Measurements from ENCODE around the gene TMEM132A. TPM values are rescaled to one million over a fixed set of nuclear protein-coding genes. Genes with fewer than 3 reads are reported as not detected.

Gene TMEM132A
- total RNA-seq, 1 donor, result 3.7 TPM

DNA sequence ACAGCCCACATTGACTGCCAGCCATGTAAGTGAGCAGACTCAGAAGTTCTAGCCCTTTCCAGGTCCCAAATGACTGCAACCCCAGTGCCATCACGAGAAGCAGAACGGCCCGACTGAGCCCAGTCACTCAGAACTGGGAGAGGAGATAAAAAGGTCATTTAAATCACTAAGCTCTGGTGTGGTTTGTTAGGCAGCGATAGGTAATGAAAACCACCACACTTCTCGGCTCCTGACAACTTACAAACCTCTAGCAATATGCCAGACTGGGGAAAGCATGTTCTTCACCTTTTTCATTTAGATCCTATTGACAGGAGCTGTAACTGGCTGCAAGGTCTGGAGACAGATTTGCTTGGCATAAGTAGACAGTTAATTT, 21.0 kb downstream of the TMEM132A start:
- no peak overlapping the region for H3K4me3 ChIP-seq (ENCODE audit: low read depth, low read length)
- DNase-seq (ENCODE audit: low read depth), result no peak
- TF ChIP-seq, protein P1, sequence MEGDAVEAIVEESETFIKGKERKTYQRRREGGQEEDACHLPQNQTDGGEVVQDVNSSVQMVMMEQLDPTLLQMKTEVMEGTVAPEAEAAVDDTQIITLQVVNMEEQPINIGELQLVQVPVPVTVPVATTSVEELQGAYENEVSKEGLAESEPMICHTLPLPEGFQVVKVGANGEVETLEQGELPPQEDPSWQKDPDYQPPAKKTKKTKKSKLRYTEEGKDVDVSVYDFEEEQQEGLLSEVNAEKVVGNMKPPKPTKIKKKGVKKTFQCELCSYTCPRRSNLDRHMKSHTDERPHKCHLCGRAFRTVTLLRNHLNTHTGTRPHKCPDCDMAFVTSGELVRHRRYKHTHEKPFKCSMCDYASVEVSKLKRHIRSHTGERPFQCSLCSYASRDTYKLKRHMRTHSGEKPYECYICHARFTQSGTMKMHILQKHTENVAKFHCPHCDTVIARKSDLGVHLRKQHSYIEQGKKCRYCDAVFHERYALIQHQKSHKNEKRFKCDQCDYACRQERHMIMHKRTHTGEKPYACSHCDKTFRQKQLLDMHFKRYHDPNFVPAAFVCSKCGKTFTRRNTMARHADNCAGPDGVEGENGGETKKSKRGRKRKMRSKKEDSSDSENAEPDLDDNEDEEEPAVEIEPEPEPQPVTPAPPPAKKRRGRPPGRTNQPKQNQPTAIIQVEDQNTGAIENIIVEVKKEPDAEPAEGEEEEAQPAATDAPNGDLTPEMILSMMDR (IDR thresholded peaks at IDR 0.05; ENCODE audit: insufficient read depth, low read length), result no peak

DNA sequence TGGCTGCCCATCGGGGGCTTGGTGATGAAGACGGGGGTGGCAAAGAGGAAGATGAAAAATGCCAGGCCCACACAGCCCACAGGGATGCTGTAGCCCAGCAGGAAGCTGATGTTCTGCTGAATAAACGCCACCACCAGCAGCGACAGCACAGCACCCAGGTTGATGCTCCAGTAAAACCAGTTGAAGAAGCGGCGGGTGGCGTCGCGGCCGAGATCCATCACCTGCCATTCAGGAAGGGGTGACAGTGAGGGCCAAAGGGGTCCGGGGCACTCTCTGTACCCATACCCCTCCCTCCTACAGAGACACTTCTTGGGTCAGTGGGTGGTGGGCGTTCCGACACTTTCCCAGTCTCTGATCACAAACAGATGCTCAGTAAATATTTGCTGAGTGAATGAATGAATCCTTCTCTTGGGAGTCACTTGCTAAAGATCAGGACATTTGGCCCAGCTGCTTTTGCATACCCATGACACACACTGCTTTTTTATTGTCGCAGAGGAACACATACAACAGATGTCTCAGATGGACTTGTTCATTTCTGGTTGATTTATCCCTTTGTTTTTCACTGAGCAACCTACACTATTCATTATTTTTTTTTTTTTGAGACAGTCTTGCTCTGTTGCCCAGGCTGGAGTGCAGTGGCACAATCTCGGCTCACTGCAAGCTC, 22.5 kb downstream of the TMEM132A start:
- TF ChIP-seq, protein P1 (IDR thresholded peaks at IDR 0.05; ENCODE audit: insufficient read depth, low read length), result no peak
- no peak overlapping the region for H3K4me3 ChIP-seq (ENCODE audit: low read depth, low read length)
- no peak for DNase-seq (ENCODE audit: low read depth)

DNA sequence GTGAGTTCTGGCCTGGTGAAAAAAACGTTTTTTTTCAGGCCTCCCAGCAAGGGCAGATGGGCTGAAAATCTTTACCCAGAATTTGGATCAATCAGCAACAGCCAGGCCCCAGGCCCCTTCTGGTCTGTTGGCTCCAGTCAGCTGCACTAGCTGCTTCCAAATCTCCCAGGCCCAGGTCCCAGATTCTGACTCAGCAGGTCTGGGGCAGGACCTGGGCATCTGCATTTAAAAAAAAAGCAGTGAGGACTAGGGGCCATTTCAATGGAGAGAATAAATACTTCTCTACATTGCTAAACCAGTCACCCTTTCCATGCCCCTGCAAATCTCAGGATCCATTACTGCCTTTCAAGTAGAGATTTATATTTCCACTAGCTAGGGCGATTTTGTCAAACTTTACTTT, 23.4 kb downstream of the TMEM132A start:
- TF ChIP-seq, protein P1 (IDR thresholded peaks at IDR 0.05; ENCODE audit: insufficient read depth, low read length), result no peak
- H3K4me3 ChIP-seq (ENCODE audit: low read depth, low read length), result no peak overlapping the region
- DNase-seq (ENCODE audit: low read depth), result peak; percentile 56

DNA sequence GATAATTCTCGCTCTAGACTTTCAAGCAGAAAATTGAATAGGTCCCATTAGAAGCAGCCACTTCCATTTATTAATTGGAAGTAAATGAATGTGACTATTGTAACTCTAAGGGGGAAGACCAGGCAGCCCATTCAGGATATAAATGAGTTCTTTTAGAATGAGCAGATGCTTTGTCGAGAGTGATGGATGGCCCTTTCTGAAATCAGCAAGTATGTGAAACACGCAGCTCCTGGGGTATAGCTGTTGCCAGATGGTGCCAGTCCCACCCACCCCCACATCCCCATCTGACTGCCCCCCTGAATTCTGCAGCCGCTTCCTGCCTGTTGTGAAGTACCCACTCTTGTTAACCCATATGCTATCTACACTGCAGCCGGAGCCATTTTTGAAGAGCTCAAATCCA, 24.0 kb downstream of the TMEM132A start:
- no peak for DNase-seq (ENCODE audit: low read depth)
- TF ChIP-seq, protein P1 (IDR thresholded peaks at IDR 0.05; ENCODE audit: insufficient read depth, low read length), result no peak
- no peak overlapping the region for H3K4me3 ChIP-seq (ENCODE audit: low read depth, low read length)

DNA sequence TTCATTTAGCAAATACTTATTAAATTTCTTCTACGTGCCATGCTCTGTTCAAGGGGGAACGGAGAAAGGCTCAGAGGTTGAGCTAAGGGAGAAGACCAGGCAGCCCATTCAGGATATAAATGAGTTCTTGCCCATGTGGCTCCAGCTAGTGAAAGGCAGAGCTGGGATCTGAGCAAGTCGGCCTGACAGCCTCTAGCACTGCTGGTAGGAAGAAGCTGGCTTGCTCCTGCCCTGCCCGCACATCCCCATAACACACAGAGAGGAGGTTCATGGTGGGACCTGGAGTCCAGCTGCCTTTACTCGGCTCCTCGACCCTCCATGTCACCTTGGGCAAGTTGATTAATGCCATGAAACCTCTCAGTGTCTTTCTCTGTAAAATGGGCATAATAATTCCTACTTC, 25.8 kb downstream of the TMEM132A start:
- peak overlapping the region; percentile 31 for H3K4me3 ChIP-seq (ENCODE audit: low read depth, low read length)
- TF ChIP-seq, protein P1 (IDR thresholded peaks at IDR 0.05; ENCODE audit: insufficient read depth, low read length), result no peak
- DNase-seq (ENCODE audit: low read depth), result no peak

DNA sequence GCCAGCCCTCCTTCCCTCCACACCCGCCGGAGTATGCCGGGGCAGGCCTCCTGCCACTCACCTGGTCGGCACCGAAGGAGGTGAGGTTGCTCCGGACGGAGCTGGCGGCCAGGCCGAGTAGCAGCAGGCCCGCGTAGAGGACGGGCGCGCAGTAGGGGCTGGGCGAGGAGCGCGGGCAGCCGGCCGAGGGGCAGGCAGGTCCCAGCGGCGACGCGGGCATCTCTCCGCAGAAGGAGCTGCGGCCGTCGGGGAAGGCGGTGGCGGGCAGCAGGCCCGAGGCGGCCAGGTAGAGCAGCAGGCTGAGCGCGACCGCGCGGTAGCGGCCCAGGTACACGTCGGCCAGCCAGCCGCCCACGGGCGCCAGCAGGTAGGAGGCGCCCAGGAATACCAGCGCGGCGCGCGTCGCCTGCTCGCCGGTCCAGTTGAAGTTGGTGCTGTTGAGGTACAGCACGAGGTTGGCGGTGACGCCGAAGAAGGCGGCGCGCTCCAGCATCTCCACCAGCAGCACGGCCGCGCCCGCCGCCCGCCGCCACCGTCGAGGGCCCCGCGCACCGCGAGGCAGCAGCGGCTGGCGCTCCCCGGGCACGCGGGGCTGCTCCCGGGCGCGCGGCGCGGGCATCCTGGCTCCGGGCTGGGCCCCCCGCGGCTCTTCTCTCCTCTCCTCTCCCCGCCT, 26.8 kb downstream of the TMEM132A start:
- TF ChIP-seq, protein P1 (IDR thresholded peaks at IDR 0.05; ENCODE audit: insufficient read depth, low read length), result no peak
- no peak for DNase-seq (ENCODE audit: low read depth)
- peak overlapping the region; percentile 48 for H3K4me3 ChIP-seq (ENCODE audit: low read depth, low read length)

DNA sequence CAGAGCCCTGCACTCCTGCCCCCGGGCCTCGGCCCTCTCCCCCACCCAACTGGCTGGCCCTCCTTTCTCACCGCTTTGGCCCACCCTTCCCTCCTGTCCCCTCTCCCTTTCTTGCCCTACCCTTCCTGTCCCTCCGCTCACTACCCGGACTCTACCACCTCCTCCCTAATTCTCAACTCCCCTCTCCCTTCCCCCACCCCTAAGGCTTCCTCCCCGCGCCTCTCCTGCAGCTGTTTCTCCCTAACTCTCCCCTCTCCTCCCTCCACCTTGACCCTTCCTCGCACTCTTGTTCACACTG, 27.3 kb downstream of the TMEM132A start:
- no peak for DNase-seq (ENCODE audit: low read depth)
- peak overlapping the region; percentile 32 for H3K4me3 ChIP-seq (ENCODE audit: low read depth, low read length)
- TF ChIP-seq, protein P1 (IDR thresholded peaks at IDR 0.05; ENCODE audit: insufficient read depth, low read length), result no peak

Data from fibroblast of the aortic adventitia (primary cell).